SU-DHL-6 (cell line): ENCODE results near the gene CENPF.

Source experiments
- H2AFZ ChIP-seq: fragments of 200-600 bp; sonication (generic); 2 replicates; pipeline ENCODE4 v1.6.1; 2014; ENCODE audit warnings: low read depth, mild to moderate bottlenecking, moderate library complexity, mixed read lengths, antibody characterized with exemption, low read length; ENCODE audit not compliant: severe bottlenecking
- H3F3A ChIP-seq: fragments of 200-600 bp; shearing (Covaris generic); 2 replicates; pipeline ENCODE4 v1.6.0; 2016; ENCODE audit warnings: antibody characterized with exemption, mild to moderate bottlenecking; ENCODE audit not compliant: insufficient read depth
- H3K27ac ChIP-seq: fragments of 200-600 bp; sonication (generic); 2 replicates; pipeline ENCODE4 v1.5.1; 2016; ENCODE audit warnings: low read depth, mild to moderate bottlenecking, low read length, moderate library complexity, mixed read lengths
- H3K27me3 ChIP-seq: fragments of 200-600 bp; sonication (generic), shearing (Covaris generic); 2 replicates; pipeline ENCODE4 v1.6.0; 2014; ENCODE audit warnings: mild to moderate bottlenecking, low read length
- H3K36me3 ChIP-seq: fragments of 200-600 bp; sonication (generic); 2 replicates; pipeline ENCODE4 v1.6.1; 2014; ENCODE audit warnings: mild to moderate bottlenecking, low read length, mixed read lengths
- H3K4me2 ChIP-seq: fragments of 300-600, 200-600 bp; shearing (Covaris generic), sonication (generic); 2 replicates; pipeline ENCODE4 v1.6.0; 2014; ENCODE audit warnings: low read length, low read depth, mild to moderate bottlenecking; ENCODE audit not compliant: poor library complexity, severe bottlenecking
- H3K4me3 ChIP-seq: fragments of 200-600 bp; sonication (generic); 2 replicates; pipeline ENCODE4 v1.5.1; 2014; ENCODE audit warnings: antibody characterized with exemption, low read length, mild to moderate bottlenecking, mixed read lengths; ENCODE audit not compliant: insufficient read depth, poor library complexity, severe bottlenecking
- H3K79me2 ChIP-seq: fragments of 200-600 bp; sonication (generic); 2 replicates; pipeline ENCODE4 v1.6.1; 2014; ENCODE audit warnings: mild to moderate bottlenecking, low read length, moderate library complexity; ENCODE audit not compliant: insufficient read depth
- H3K9ac ChIP-seq: fragments of 200-600 bp; sonication (generic); 2 replicates; pipeline ENCODE4 v1.7.0; 2014; ENCODE audit warnings: mild to moderate bottlenecking, low read length
- H3K9me2 ChIP-seq: fragments of 200-600 bp; sonication (generic); replicated peaks from 2 replicates; pipeline ENCODE4 v1.6.1; 2014; ENCODE audit warnings: low read length; ENCODE audit not compliant: insufficient read depth
- H3K9me3 ChIP-seq: fragments of 200-600 bp; sonication (generic); 2 replicates; pipeline ENCODE4 v1.6.1; 2014; ENCODE audit warnings: low read length, mixed read lengths; ENCODE audit not compliant: insufficient read depth
- H4K20me1 ChIP-seq: fragments of 200-600 bp; sonication (generic); 2 replicates; pipeline ENCODE4 v1.6.1; 2014; ENCODE audit warnings: low read depth, mild to moderate bottlenecking, antibody characterized with exemption, low read length, moderate library complexity, mixed read lengths
- CTCF ChIP-seq: fragments of 200-600 bp; sonication (generic); IDR thresholded peaks from one replicate; pipeline ENCODE4 v1.5.1; 2017; ENCODE audit warnings: antibody characterized with exemption, mild to moderate bottlenecking, low read length, moderate library complexity; ENCODE audit not compliant: insufficient read depth, poor library complexity, severe bottlenecking
- EZH2phosphoT487 ChIP-seq: fragments of 200-600 bp; sonication (generic), shearing (Covaris generic); conservative IDR thresholded peaks from 2 replicates; pipeline ENCODE4 v1.6.1; 2018; ENCODE audit warnings: mild to moderate bottlenecking, antibody characterized with exemption, low read length, moderate library complexity, mixed read lengths

CENPF gene

GRCh38 chr1:214660190-214660589 lies 57.2 kb downstream of the CENPF start:
- H3K4me2 ChIP-seq, result no peak overlapping the region
- H3K79me2 ChIP-seq, result no peaks in the 10 kb centered on the region
- no peaks in the 10 kb centered on the region for H4K20me1 ChIP-seq
- no peaks in the 10 kb centered on the region for H3F3A ChIP-seq
- H3K9me3 ChIP-seq, result no peaks in the 10 kb centered on the region
- no peak overlapping the region for H3K27ac ChIP-seq
- no peak overlapping the region for H2AFZ ChIP-seq
- no peaks in the 10 kb centered on the region for H3K9me2 ChIP-seq
- peaks cover 73% of the 10 kb centered on the region for H3K36me3 ChIP-seq
- H3K9ac ChIP-seq, result no peak overlapping the region
- no peaks in the 10 kb centered on the region for H3K27me3 ChIP-seq
- H3K4me3 ChIP-seq, result no peak overlapping the region
- TF ChIP-seq EZH2phosphoT487 (no peak), CTCF (no peak)

GRCh38 chr1:214660900-214661299 lies 57.9 kb downstream of the CENPF start:
- H4K20me1 ChIP-seq, result no peaks in the 10 kb centered on the region
- H3K4me3 ChIP-seq, result no peak overlapping the region
- H3K9ac ChIP-seq, result no peak overlapping the region
- no peak overlapping the region for H2AFZ ChIP-seq
- H3K9me2 ChIP-seq, result no peaks in the 10 kb centered on the region
- no peaks in the 10 kb centered on the region for H3K27me3 ChIP-seq
- H3K4me2 ChIP-seq, result no peak overlapping the region
- TF ChIP-seq CTCF, result no peak
- no peaks in the 10 kb centered on the region for H3F3A ChIP-seq
- H3K79me2 ChIP-seq, result no peaks in the 10 kb centered on the region
- peaks cover 69% of the 10 kb centered on the region for H3K36me3 ChIP-seq
- H3K27ac ChIP-seq, result no peak overlapping the region
- H3K9me3 ChIP-seq, result no peaks in the 10 kb centered on the region

GRCh38 chr1:214662223-214662785 lies 59.3 kb downstream of the CENPF start:
- Histone ChIP-seq H3K9me3 (no peaks in the 10 kb centered on the region), H3K27me3 (no peaks in the 10 kb centered on the region), H3K4me2 (no peak overlapping the region), H3K79me2 (no peaks in the 10 kb centered on the region), H3F3A (no peaks in the 10 kb centered on the region), H4K20me1 (no peaks in the 10 kb centered on the region), H3K9me2 (no peaks in the 10 kb centered on the region), H3K27ac (no peak overlapping the region), H3K4me3 (no peak overlapping the region), H3K9ac (no peak overlapping the region), H2AFZ (no peak overlapping the region), H3K36me3 (peaks cover 60% of the 10 kb centered on the region)
- no peak for TF ChIP-seq CTCF
- no peak for TF ChIP-seq EZH2phosphoT487
